ENCODE measurements around the gene AMN.
"Not testable (repeated sequence)": the region's sequence is repeated elsewhere in the genome, so short reads cannot be mapped to it uniquely, and the experiment has no call there.

Gene AMN

GRCh38 chr14:102922490-102923200 is at the start of gene AMN:
Gene AMN, plus strand, starts transcription at chr14:102922663. Its CDS starts 26 bp downstream, at chr14:102922689.
- DNase-seq, result no peak

GRCh38 chr14:102873131-102873530 is 49.3 kb upstream of the AMN start:
- DNase-seq, result no peak

GRCh38 chr14:102873546-102874061 is 48.9 kb upstream of the AMN start:
- no peak for DNase-seq

GRCh38 chr14:102875652-102876051 is 46.8 kb upstream of the AMN start:
- DNase-seq, result no peak

GRCh38 chr14:102877511-102877910 is 45.0 kb upstream of the AMN start:
- not testable (repeated sequence) for DNase-seq

- DNase-seq, result no peak
These were observed 44.1 kb upstream of the AMN start for GRCh38 chr14:102878174-102878969.

GRCh38 chr14:102878970-102879460 is 43.4 kb upstream of the AMN start:
- no peak for DNase-seq

- DNase-seq, result no peak
These were observed 40.1 kb upstream of the AMN start for GRCh38 chr14:102882226-102882906.

GRCh38 chr14:102883089-102883541 is 39.3 kb upstream of the AMN start:
- no peak for DNase-seq

- no peak for DNase-seq
These were observed 38.9 kb upstream of the AMN start for GRCh38 chr14:102883554-102883953.

- no peak for DNase-seq
These were observed 36.6 kb upstream of the AMN start for GRCh38 chr14:102885737-102886447.

- no peak for DNase-seq
These were observed 33.7 kb upstream of the AMN start for GRCh38 chr14:102888748-102889147.

GRCh38 chr14:102889615-102890014 is 32.8 kb upstream of the AMN start:
- no peak for DNase-seq

GRCh38 chr14:102891111-102891510 is 31.4 kb upstream of the AMN start:
- no peak for DNase-seq

GRCh38 chr14:102891556-102891955 is 30.9 kb upstream of the AMN start:
- no peak for DNase-seq

- DNase-seq, result no peak
These were observed 29.8 kb upstream of the AMN start for GRCh38 chr14:102892651-102893050.

GRCh38 chr14:102893452-102893851 is 29.0 kb upstream of the AMN start:
- DNase-seq, result no peak

- DNase-seq, result not testable (repeated sequence)
These were observed 25.7 kb upstream of the AMN start for GRCh38 chr14:102896735-102897134.

- no peak for DNase-seq
These were observed 25.0 kb upstream of the AMN start for GRCh38 chr14:102897299-102898027.

- no peak for DNase-seq
These were observed 24.2 kb upstream of the AMN start for GRCh38 chr14:102898298-102898697.

- no peak for DNase-seq
These were observed 23.5 kb upstream of the AMN start for GRCh38 chr14:102898776-102899515.
